MM.1S (cell line): ENCODE measurements around the gene GRPEL2.

ENCODE experiments used
- EZH2 ChIP-seq: fragments of 300-600 bp; sonication (generic); optimal IDR thresholded peaks from 2 replicates; pipeline ENCODE3; 2017; ENCODE audit warnings: low read depth, mild to moderate bottlenecking, antibody characterized with exemption, low read length, mixed read lengths
- EZH2phosphoT487 ChIP-seq: fragments of 300-600 bp; sonication (generic); IDR thresholded peaks from 2 replicates; pipeline ENCODE4 v1.6.1; 2018; ENCODE audit warnings: antibody characterized with exemption, low read length
- TF ChIP-seq, protein P1 (sequence below): fragments of 300-600 bp; sonication (generic); IDR thresholded peaks from 2 replicates; pipeline ENCODE4 v1.5.1; 2016; ENCODE audit warnings: antibody characterized with exemption, low read length, mixed read lengths

DNA sequence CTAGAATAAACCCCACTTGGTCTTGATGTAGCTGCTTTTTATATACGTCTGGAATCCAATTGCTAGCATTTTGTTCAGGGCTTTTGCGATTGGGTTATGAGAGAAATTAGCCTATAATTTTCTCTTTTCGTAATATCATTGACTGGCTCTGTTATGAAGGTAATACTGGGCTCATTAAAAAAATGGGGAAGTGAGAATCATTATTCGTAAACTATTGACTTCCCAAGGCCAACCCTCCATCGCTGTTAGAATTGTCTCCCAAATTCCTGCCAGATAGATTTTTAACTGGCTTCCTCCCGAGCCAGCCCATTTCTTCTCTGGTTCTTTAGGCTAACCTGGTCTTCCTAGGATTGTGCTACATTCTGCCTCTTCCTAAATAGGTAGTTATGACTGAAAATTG, 35.9 kb upstream of the GRPEL2 start:
- TF ChIP-seq, protein P1, sequence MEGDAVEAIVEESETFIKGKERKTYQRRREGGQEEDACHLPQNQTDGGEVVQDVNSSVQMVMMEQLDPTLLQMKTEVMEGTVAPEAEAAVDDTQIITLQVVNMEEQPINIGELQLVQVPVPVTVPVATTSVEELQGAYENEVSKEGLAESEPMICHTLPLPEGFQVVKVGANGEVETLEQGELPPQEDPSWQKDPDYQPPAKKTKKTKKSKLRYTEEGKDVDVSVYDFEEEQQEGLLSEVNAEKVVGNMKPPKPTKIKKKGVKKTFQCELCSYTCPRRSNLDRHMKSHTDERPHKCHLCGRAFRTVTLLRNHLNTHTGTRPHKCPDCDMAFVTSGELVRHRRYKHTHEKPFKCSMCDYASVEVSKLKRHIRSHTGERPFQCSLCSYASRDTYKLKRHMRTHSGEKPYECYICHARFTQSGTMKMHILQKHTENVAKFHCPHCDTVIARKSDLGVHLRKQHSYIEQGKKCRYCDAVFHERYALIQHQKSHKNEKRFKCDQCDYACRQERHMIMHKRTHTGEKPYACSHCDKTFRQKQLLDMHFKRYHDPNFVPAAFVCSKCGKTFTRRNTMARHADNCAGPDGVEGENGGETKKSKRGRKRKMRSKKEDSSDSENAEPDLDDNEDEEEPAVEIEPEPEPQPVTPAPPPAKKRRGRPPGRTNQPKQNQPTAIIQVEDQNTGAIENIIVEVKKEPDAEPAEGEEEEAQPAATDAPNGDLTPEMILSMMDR = no peak
- TF ChIP-seq EZH2phosphoT487 (no peak), EZH2 (no peak)
